SHP77 treated with DMSO at 0.1 percent for 48 hours (cell line): ENCODE measurements around the gene AHCYL1.
A peak's percentile ranks its signal among the peaks of the same experiment; 100 is the strongest.
"Not testable (repeated sequence)": the region's sequence is repeated elsewhere in the genome, so short reads cannot be mapped to it uniquely, and the experiment has no call there.

ENCODE experiments used
- DNase-seq: peaks from one replicate; lab custom pipeline; 2025; lab: John Stamatoyannopoulos, UW

Gene AHCYL1

GRCh38 chr1:110002695-110003094 lies 18.1 kb downstream of the AHCYL1 start:
- DNase-seq = no peak

- DNase-seq = no peak
These were observed 19.3 kb downstream of the AHCYL1 start for GRCh38 chr1:110003747-110004428.

DNA sequence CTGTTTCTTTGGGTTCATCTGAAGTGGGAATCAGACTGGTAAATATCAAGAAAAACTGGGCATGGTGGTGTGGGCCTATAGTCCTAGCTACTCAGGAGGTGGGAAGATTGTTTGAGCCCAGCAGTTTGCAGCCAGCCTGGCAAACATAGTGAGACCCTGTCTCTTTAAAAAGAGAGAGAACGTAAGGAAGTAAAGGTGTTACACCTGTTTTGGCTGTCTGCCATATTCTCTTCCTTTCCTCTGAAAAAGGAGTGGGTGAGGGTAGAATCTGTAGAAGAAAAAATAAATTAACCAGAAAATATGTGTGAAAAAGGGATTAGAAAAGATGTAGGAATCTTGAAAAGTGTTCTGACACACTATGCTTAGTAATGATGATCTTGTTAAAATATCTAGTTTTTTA lies 20.0 kb downstream of the AHCYL1 start:
- no peak for DNase-seq

DNA sequence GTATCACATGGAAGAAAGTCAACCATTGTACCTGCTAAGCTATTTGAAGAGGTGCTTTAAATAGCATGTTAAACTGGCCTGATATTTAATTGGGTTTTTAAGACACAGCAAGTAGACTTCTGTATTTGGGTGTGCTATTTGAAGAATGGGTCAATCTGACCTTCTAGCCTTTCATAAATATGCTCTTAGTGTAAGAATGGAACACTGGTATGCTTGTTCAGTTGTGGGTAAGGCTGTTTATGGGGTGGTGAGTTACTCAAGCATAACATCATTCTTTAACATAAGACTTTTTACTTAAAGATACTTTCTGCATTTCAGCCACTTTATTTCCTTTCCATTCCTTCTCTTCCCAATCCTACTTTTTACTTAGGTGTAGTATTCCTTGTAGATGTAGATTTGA lies 21.4 kb downstream of the AHCYL1 start:
- no peak for DNase-seq

GRCh38 chr1:110006516-110006915 lies 22.0 kb downstream of the AHCYL1 start:
- DNase-seq = no peak

- no peak for DNase-seq
These were observed 22.7 kb downstream of the AHCYL1 start for GRCh38 chr1:110007046-110007830.

- DNase-seq = no peak
These were observed 24.5 kb downstream of the AHCYL1 start for GRCh38 chr1:110008971-110009565.

- DNase-seq = no peak
These were observed 27.0 kb downstream of the AHCYL1 start for GRCh38 chr1:110011527-110012041.

DNA sequence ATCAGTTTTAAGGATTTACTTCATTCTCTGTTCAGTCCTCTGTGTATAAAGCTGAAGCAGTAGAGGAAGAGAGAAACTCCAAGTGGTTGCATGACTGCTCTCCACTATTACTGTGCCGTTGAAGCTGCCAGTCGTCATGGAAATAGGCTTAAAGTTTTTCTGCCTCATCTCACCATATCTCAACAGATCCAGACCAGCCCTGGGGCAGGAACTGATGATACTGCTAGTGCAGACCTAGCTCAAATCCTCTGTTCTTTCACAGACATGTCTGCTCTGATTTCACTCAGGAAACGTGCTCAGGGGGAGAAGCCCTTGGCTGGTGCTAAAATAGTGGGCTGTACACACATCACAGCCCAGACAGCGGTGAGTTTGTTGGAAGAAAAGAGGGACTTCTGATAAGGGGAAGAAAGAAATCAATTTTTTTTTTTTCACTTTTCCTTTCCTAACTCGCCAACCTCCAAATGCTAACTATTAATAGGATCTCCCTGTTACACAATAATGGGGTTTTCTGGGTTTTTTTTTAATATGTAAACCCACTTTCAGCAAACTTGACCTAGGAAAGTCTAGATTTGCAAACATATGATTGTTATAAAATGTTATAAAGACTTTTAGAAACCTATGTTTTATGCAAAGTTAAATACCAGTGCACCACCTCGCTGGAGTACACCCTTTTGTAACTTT lies 27.7 kb downstream of the AHCYL1 start:
- no peak for DNase-seq

- no peak for DNase-seq
These were observed 33.2 kb downstream of the AHCYL1 start for GRCh38 chr1:110017792-110018191.

DNA sequence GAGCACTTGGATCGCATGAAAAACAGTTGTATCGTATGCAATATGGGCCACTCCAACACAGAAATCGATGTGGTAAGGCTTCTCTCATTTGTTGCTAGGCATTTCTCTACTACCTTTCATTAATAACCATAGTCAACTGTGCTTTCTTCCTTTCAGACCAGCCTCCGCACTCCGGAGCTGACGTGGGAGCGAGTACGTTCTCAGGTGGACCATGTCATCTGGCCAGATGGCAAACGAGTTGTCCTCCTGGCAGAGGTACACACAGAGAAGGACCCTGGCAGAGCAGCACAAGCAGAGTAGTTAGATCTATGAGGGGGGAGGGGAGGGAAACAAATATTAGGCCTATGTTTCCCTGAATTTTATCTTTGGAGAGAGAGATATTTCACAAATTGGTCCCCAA lies 33.8 kb downstream of the AHCYL1 start:
- no peak for DNase-seq

GRCh38 chr1:110019770-110020169 lies 35.2 kb downstream of the AHCYL1 start:
- no peak for DNase-seq

DNA sequence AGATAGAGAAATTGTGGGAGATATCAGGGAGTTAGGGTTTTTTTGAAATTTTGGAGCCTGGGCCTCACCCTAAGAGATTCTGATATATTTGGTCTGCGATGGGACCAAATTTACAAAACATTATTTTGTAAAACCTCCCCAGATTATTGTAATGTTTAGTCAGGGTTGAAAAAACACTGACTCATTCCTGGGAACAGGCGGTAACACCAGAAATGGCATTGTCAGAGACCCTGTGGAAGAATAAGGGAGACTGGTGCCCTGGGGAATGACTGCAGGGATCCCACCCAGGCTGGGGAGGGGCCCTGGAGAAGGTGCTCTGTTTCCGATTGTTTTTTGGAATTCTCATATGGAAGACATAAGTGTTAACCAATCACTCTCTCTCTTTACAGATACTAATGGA lies 36.7 kb downstream of the AHCYL1 start:
- no peak for DNase-seq

DNA sequence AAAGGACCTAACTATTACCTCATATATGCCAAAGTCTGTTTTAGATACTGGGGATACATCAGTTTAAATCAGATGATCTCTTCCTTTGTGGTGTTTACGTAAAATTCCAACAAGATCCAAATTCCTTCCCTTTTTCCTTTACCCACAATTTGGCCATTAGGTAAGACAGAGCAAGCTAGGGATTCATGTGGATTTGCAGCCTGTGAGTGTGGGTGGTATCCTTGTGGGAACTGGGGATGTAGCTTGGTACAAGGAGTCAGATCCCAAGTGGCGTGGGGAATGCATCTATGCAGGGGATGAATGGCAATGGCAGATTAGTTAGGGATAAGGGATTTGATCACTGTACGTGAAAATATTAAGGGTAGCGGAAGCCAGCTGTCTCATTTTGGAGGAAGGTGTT lies 40.0 kb downstream of the AHCYL1 start:
- no peak for DNase-seq

- not testable (repeated sequence) for DNase-seq
These were observed 46.1 kb downstream of the AHCYL1 start for GRCh38 chr1:110030687-110031086.

DNA sequence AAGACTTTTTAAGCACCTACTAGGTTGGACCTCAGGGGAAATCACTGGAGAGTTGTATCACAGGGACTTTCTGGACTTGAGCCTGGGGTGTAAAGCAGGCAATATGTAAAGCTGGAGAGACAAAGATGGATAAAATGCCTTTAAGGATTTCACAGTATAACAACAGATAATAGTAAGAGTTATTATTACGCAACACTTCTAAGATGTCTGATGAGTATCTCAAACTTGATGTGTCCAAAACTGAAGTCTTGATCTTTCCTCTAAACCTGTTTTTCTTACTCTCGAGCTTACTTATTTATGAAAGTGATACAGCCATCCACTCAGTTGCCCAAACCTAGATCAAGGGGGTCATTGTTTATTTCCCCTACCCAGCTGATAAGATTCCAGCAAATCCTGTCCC lies 47.8 kb downstream of the AHCYL1 start:
- DNase-seq = no peak

DNA sequence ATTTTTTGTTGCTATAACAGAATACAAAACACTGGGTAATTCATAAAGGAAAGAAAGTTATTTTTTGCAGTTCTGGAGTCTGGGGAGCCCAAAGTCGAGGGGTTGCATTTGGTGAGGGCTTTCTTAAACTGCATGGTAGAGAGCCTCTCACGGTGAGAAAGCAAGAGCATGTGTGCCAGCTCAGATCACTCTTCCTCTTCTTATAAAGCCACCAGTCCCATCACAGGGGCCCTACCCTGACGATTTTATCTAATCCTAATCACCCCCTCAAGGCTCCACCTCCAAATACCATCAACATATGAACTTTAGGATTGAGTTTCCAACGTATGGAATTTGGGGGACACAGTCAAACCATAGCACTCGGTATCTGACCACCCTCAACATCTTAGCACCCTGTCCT lies 48.9 kb downstream of the AHCYL1 start:
- DNase-seq = no peak

- no peak for DNase-seq
These were observed 49.5 kb downstream of the AHCYL1 start for GRCh38 chr1:110034040-110034450.

GRCh38 chr1:110034451-110035235 lies 50.1 kb downstream of the AHCYL1 start, which contains the start of gene STRIP1:
TSS of gene STRIP1 (plus strand) at chr1:110034624. CDS start at chr1:110034638, 14 bp downstream.
- DNase-seq = peak; percentile 82

GRCh38 chr1:110035236-110035752 lies 50.7 kb downstream of the AHCYL1 start:
- no peak for DNase-seq

DNA sequence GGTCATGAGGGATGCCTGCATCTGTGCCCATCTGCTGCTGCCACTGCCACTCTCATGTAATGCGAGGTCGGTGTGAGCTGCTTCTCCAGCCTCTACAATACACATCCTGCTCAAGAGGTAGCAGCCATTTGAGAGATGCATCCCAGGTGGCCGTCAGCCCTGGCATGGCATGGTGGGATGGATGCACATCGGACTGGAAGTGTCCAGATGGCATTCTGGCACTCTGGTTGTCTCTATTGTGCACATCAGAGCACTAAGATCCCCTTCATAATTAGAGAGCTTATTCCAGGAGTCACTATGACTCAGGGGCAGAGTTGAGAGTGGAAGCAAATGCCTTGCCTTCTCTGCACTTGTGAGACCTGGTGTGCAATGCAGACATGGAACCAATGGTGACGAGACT lies 53.7 kb downstream of the AHCYL1 start:
- DNase-seq = no peak
